HG03108 (cell line): ENCODE results near the gene CDC27.
"Not testable (repeated sequence)": the region's sequence is repeated elsewhere in the genome, so short reads cannot be mapped to it uniquely, and the experiment has no call there.

Experiments used
- ATAC-seq: cut with Tn5 transposase; IDR thresholded peaks from one replicate; pipeline ENCODE4 v1.9.1; 2021; ENCODE audit warnings: moderate library complexity; ENCODE audit not compliant: unreplicated experiment

CDC27 gene

GRCh38 chr17:47197821-47198220 is 8.7 kb upstream of the CDC27 start:
- no peak for ATAC-seq

DNA sequence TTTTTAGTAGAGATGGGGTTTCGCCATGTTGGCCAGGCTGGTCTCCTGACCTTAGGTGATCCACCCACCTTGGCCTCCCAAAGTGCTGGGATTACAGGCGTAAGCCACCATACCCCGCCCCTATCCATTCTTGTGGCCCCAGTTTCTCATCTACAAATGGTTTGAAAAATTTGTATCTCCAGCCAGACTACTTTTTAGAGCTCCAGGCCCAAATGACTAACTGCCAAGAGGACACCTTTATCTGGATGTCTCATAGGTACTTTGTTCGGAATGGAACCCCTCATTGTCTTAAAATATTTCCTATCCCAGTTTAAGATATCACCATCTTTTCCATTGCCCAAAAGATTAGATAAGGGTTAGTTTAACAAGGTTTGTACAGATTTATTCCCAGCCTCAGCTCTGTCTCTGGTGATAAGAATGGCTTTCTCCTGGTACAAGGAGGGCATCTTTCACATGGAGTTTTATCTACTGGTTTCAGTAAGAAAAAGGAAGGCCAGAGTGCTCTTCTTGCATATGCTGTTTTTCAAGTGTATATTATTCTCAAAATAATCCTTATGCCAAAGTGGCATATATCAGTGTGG is 4.9 kb upstream of the CDC27 start:
- no peak for ATAC-seq

DNA sequence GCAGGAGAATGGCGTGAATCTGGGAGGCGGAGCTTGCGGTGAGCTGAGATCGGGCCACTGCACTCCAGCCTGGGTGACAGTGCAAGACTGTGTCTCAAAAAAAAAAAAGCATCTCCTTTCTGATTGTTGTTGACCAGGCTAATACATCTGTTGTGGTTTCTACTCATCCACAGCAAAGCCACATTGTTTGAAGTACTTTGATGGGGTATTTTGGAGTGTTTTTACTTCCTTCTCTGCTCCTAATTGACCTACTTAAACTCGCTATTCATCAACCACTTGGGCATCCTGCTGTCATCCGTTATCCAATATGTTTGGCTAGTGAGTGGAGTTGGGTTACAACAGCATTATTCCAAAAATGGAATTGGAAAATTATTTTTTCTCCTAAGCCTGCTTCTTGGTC is 3.5 kb upstream of the CDC27 start:
- ATAC-seq = no peak

DNA sequence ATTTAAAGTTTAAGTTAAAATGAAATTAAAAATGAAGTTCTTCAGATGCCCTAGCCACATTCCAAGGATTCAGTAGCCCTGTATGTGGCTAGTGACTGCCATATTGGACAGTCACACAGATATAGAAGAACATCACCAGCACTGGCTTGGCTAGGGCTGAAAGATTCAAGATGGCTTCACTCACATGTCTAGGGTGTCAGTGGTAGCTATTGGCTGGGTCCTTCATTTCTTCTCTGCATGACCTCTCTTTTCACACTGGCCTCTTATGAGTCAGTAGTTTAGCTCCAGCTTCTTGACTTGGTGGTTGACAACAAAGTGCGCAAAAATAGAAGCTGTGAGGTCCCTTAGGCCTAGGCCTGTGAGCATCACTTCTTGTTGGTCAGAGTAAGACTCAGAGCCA is 1.7 kb upstream of the CDC27 start:
- no peak for ATAC-seq

GRCh38 chr17:47190243-47190642 is 1.1 kb upstream of the CDC27 start:
- ATAC-seq = no peak

- ATAC-seq = no peak
Observed at GRCh38 chr17:47189732-47190237, 690 bp upstream of the CDC27 start.

GRCh38 chr17:47188271-47188875 is 722 bp downstream of the CDC27 start:
- ATAC-seq = no peak

DNA sequence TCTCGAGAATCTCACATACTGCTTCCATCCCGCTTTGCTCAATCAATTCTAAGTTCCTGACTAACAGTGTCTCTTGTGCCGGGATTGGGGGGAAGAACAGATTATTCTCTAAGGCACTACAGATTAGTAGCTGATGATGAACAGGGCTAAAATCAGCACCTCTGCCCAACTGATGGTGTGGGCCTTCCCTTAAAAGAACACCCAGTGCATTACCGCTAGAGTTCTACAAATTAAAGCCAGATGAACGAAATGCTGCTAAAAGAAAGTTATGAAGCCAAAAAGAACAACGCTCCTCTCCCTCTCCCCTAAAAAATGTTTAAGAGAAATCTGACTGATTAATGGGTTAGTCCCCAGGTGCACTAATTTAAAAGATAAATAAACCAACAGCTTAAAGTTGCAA is 4.4 kb downstream of the CDC27 start:
- ATAC-seq = no peak

DNA sequence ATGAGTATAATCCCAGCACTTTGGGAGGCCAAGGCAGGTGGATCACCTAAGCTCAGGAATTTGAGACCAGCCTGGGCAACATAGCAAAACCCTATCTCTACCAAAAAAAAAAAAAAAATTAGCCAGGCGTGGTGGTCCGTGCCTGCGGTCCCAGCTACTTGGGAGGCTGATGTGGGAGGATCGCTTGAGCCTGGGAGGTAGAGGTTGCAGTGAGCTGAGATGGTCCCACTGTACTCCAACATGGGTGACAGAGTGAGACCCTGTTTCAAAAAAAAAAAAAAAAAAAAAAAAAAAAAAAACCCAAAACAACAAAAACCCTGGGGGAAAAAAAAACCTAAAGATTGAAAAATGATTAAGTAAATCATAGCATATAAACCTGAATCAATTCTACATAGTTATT is 8.1 kb downstream of the CDC27 start:
- not testable (repeated sequence) for ATAC-seq

DNA sequence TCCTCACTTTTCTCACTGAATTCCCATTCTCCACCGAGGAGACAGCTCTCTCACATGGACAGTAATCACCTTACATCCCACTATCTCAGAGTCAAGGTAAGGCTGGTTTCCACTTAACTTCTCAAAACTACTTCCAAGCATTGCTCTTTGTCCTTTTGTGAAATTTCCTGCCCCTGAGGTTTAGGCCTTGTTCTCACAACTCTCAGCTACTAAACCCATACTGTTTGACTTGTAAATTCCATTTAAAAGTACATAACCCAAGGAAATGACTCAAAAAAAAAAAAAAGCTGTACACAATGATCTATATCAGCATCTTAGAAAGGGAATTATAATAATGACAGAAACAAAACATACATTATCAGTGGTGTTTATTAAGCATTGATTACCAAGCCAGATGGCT is 8.8 kb downstream of the CDC27 start:
- no peak for ATAC-seq

DNA sequence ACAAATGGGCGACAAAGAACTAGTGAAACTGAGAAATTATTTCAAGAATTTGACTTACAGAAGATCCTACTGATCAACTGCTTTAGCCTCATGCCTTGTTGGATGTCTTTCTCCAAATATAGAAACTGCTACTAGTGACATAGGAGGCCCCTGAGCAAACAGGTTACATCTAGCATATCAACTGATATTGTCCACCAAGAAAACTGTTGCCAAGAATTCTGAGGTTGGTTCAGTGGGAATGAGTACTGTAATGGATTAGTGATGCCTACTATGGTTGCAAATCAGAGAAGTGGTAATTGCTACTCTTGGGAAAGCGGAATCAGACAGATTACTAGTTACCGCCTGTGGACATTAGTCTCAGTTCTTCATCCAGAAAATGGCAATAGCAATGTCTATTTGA is 10.0 kb downstream of the CDC27 start:
- ATAC-seq = no peak

- no peak for ATAC-seq
Observed at GRCh38 chr17:47177261-47177660, 11.8 kb downstream of the CDC27 start.

- ATAC-seq = no peak
Observed at GRCh38 chr17:47176389-47176826, 12.7 kb downstream of the CDC27 start.

DNA sequence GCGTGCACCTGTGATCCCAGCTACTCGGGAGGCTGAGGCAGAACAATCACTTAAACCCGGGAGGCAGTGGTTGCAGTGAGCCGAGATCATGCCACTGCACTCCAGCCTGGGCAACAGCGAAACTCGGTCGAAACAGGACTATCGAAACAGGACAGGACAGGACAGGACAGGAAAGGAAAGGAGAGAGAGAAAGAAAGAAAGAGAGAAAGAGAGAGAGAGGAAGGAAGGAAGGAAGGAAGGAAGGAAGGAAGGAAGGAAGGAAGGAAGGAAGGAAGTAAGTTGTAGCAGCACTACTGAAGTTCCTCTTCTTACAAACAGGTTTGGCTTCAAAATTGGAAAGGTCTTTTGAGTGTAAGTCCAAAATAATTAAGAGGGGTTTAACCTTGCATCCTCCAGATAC is 14.3 kb downstream of the CDC27 start:
- not testable (repeated sequence) for ATAC-seq

GRCh38 chr17:47172696-47173565 is 16.2 kb downstream of the CDC27 start:
- no peak for ATAC-seq

DNA sequence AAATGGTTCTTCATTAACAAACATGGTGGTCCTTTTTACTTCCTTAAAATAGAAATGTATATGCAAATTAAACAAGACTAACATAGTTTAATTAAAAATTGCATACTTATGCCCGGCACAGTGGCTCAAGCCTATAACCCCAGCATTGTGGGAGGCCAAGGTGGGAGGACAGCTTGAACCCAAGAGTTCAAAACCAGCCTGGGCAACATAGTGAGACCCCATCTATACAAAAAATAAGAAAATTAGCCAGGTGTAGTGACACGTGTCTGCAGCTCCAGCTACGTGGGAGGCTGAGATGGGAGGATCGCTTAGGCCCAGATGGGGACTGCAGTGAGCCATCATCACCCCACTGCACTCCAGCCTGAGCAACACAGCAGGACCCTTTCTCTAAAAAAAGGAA is 18.4 kb downstream of the CDC27 start:
- ATAC-seq = no peak

GRCh38 chr17:47168896-47169295 is 20.2 kb downstream of the CDC27 start:
- ATAC-seq = not testable (repeated sequence)

DNA sequence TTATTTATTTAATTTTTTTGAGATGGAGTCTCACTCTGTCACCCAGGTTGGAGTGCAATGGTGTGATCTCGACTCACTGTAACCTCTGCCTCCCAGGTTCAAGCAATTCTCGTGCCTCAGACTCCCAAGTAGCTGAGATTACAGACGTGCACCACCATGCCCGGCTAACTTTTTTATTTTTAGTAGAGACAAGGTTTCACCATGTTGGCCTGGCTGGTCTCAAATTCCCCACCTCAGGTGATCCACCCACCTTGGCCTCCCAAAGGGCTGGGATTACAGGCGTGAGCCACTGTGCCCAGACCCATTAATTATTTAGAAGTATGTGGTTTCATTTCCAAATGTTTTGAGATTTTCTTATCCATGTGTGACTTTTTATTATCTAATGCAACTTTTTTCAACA is 22.2 kb downstream of the CDC27 start:
- not testable (repeated sequence) for ATAC-seq

GRCh38 chr17:47165137-47165536 is 24.0 kb downstream of the CDC27 start:
- no peak for ATAC-seq

- ATAC-seq = no peak
Observed at GRCh38 chr17:47164263-47164662, 24.8 kb downstream of the CDC27 start.

- no peak for ATAC-seq
Observed at GRCh38 chr17:47162013-47162622, 27.0 kb downstream of the CDC27 start.
